AG08396 (cell line): Measurements from ENCODE around the gene C9orf78.
"Not testable (repeated sequence)": the region's sequence is repeated elsewhere in the genome, so short reads cannot be mapped to it uniquely, and the experiment has no call there.

Source experiments
- DNase-seq: peaks from one replicate; pipeline ENCODE4 v3.0.0; 2012; ENCODE audit warnings: low spot score, mixed read lengths

Gene C9orf78

DNA sequence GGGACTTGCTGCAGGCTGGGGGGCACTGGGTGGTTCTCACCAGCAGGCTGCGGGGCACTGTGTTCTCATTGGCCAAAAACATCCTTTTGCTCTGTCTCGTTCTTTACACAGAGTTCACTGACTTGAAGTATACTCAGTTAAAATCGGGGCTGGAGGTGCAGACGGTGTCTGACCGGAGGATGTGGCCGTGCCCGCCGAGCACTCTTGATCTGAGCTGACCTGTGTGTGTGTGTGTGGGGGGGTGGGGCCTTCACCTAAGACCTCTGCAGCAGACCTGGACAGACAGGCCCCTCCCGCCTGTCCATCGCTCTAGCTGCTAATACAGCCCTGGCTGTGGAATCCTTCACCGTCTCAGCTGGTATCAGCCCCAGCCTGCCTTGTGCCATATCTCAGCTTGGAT, 25.0 kb downstream of the C9orf78 start:
- no peak for DNase-seq

DNA sequence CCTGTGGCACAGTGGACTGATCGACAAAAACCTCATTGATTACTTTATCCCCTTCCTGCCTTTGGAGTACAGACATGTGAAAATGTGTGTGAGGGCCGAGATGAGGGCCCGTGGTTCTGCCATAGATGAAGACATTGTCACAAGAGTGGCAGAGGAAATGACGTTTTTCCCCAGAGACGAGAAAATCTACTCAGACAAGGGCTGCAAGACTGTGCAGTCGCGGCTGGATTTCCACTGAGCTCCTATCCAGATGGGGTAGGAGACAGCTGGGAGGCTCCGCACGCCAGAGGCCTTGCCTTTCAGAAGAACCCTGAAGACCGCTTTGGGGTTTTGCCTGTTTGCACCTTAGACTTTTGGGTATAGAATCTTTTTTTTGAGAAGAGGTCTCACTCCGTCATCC, 25.7 kb downstream of the C9orf78 start:
- no peak for DNase-seq

DNA sequence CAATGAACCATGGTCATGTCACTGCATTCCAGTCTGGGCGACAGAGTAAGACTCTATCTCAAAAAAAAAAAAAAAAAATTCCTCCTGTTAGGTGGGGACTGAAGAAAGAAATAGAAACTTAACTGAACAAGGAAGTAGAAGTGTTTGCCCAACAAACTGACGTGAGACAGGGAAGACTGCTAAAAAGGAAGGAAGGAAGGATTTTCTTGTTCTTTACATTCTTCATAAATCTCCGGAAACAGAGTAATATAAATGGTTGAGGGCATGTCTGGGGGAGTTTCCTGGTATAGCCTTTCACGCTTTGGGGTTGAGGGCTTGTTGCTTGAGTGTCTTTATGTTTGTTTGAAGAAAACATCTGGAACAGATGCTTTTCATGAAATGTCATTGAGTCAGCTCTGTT, 29.0 kb downstream of the C9orf78 start:
- no peak for DNase-seq

DNA sequence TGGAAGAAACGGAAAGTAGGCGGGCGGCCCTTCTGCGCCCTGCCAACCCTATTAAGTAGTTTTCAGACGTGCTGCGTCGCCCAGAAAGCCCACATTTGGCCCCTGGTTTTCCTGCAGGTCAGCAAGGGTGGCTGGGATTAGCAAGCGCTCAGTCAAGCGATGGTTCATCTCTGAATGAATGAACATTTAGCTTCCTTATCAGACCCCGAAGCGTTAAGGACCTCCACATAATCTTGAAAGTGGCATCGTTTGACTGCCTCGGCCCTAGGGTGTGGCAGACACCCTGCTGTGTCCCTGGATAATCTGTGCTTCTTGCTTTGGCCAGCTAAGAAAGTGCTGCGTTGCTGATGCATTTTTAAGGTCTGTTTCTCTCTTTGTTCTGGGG, 31.4 kb downstream of the C9orf78 start:
- DNase-seq, result no peak

DNA sequence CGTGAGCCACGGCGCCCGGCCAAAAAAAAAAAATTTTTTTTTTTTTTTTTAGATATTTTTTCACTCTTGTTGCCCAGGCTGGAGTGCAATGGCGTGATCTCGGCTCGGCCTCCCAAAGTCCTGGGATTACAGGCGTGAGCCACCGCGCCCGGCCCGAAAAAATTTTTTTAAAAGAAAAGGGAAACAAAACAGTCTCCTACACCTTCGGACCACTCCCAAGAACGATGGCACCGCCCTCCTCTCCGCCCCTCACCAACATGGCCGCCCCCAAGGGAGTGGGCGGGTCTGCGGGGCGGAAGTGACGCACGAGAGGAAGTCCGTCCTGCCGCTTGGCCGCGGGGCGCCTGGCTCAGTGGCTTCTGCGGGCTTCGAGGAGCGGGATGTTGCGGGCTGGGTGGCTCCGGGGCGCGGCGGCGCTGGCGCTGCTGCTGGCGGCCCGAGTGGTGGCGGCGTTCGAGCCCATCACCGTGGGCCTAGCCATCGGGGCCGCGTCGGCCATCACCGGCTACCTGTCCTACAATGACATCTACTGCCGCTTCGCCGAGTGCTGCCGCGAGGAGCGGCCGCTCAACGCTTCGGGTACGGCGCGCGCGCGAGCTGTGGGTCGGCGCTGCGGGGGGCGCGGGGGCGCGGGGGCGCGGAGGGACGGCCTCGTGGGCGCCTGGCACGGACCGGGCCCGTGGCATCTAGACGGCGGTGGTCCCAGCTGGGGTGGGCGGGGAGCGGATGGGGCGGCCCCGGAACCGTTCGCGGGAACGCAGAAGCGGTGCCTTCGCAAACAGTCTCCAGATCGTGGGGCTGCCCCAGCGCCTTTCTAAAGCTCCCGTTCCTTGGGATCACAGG, 32.0 kb downstream of the C9orf78 start, which contains the start of gene TOR1B:
Gene TOR1B (plus strand): TSS at position 352 of the 843 bp plus-strand sequence. CDS start 29 bp downstream, at position 381.
- DNase-seq, result peak; percentile 93

DNA sequence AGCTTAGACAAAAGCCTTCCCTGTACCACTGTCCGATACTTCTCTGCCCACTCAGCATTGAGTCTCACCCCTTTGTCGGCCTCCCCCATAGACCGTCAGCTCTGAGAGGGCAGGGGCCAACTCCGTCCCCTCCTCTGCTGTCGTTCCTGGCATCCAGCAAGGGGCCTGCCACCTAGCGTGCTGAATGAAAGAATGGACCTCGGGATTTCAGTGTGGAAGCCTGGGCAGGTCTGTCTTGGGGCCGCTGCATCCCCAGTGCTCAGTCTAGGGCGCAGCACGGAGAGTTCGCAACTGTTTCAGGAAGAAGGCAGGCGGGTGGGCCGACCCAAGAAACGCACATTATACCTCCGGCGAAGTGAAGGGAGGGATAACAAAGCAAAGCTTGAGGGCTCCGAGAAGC, 33.6 kb downstream of the C9orf78 start:
- no peak for DNase-seq

DNA sequence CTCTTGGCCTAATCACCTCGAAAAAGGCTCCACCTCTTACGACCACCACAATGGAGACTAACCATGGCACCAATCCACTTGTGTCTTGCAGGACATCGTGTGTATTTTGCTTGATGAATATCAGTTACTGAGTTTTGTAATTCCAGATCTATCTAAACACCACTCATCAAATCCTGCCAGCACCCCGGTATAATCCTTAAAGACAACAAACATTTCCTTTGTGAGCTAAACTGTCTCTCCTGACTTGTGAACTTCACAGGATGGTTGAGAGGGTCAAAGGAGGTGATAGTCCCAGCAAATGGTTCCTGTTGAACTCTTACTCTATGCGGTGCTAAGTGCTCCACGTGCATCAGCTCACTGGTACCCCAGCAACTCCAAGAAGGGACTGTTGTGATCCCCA, 36.1 kb downstream of the C9orf78 start:
- DNase-seq, result no peak

DNA sequence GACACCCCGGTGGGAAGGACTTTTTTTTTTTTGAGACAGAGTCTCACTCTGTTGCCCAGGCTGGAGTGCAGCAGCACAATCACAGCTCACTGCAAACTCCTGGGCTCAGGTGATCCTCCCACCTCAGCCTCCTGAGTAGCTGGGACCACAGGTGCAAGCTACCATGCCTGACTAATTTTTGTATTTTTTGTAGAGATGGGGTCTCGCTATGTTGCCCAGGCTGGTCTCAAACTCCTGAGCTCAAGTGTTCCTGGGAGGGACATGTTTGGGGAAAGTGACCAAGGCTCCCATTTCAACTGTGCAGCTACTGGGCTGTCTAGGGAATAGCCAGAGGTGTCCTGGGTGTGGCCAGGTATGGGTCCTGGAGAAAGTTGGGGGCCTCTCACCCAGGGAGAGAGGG, 39.0 kb downstream of the C9orf78 start:
- DNase-seq, result not testable (repeated sequence)

DNA sequence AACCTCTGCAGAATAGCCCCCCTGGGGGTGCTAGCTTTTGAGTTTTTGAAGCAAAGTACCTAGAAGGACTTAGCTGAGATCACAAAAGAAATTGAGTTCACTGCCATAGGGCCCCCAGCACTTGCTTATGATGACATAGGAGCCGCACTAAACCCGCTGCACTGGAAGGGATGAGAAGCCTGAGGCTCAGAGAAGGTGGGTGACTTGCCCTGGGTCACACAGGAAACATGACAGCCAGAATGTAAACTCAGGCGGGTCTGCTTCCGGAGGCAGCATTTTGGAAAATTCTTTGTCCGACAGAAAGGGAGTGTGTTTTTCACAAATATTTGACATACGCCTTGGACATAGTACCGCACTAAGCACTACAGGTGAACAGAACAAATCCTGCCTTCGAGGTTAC, 40.5 kb downstream of the C9orf78 start:
- DNase-seq, result no peak

DNA sequence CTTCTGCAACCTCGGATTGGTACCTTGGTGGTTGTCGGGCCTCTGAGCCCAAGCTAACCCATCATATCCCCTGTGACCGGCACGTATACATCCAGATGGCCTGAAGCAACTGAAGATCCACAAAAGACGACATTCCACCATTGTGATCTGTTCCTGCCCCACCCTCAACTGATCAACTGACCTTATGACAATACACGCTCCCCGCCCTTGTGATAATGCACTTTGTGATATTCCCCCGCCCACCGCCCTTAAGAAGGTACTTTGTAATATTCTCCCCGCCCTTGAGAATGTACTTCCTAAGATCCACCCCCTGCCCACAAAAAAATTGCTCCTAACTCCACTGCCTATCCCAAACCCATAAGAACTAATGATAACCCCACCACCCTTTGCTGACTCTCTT, 48.6 kb downstream of the C9orf78 start:
- DNase-seq, result no peak

DNA sequence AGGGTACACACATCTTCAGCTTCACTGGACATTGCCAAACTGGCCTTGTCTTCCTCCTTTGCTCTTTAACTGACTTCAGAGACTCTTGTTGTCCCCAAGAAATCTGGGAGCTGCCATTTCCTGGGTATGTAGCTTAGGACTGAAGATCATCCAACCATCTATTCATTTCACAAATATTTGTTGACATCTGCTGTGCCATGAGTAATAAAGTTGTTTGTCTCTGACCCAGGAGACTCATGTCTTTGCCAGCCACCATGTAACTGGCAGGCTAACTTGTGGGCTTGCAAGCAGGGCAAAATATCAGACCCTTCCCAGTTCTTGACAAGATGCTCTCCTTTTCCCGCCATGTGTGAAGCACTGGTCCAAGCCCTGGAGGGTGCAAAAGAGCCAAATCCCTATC, 49.2 kb downstream of the C9orf78 start:
- DNase-seq, result no peak

DNA sequence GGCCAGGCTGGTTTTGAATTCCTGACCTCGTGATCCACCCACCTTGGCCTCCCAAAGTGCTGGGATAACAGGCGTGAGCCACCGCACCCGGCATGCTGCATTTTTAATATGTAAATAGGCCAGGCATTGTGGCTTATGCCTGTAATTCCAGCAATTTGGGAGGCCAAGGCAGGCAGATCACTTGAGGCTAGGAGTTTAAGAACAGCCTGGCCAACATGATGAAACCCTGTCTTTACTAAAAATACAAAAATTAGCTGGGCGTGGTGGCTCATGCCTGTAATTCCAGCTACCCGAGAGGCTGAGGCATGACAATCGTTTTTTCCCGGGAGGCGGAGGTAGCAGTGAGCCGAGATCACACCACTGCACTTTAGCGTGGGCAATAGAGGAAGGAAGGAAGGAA, 50.1 kb downstream of the C9orf78 start:
- not testable (repeated sequence) for DNase-seq

DNA sequence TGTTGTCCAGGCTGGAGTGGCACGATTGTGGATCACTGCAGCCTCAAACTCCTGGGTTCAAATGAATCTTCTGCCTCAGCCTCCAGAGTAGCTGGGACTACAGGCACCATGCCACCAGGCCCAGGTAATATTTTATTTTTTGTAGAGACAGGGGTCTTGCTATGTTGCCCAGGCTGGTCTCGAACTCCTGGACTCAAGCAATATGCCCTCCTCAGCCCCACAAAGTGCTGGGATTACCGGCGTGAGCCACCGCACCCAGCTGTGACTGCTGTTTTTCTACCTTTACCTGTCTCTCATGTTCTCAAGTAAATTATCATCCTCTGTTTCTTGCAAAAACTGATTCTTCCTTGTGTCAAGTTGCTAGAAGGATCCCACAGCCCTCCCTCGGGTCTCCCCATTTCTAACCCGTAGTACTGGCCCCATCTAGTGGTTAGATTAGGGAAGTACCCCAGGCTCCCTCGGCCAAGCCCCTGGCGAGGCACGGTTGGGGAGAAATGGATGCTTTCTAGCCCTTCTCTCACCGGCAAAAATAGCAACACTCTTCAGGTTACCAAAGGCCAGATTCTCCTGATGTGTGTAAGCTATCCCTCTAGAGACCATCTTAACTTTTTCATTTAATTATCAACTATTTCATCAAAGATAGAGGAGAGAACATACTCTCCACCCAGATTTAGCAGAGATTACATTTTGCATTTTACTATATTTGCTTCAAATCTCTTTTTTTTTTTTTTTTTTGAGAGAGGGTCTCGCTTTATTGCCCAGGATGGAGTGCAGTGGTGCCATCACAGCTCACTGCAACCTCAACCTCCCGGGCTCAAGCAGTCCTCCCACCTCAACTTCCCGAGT, 51.3 kb downstream of the C9orf78 start:
- peak; percentile 83 for DNase-seq

DNA sequence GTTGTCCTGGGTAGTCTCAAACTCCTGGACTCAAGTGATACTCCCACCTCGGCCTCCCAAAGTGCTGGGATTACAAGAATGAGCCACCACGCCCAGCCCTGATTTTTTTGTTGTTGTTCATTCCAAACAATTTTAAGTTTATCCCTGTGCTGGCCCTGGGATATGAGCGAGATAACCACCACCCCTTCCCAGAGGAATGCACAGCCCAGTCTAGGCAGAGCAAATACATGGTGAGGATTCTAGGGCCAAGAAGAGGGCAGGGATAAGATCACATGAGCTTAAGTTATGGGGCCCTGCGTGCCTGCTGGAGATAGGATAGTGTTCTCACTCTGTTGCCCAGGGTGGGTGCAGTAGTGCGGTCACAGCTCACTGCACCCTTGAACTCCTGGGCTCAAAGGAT, 53.1 kb downstream of the C9orf78 start:
- DNase-seq, result no peak

DNA sequence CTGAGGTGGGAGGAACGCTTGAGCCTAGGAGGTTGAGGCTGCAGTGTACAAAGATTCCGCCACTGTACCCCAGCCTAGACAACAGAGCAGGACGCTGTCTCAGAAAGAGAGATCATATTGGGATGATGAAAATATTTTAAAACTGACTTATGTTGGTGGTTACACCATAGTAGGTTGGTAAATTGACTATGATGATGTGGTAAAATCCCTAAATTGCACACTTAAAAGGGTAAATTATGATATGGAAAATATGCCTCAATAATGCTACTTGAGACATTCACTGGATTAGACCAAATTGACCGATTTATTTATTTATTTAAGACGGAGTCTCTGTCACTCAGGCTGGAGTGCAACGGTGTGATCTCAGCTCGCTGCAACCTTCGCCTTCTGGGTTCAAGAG, 53.9 kb downstream of the C9orf78 start:
- DNase-seq, result no peak

DNA sequence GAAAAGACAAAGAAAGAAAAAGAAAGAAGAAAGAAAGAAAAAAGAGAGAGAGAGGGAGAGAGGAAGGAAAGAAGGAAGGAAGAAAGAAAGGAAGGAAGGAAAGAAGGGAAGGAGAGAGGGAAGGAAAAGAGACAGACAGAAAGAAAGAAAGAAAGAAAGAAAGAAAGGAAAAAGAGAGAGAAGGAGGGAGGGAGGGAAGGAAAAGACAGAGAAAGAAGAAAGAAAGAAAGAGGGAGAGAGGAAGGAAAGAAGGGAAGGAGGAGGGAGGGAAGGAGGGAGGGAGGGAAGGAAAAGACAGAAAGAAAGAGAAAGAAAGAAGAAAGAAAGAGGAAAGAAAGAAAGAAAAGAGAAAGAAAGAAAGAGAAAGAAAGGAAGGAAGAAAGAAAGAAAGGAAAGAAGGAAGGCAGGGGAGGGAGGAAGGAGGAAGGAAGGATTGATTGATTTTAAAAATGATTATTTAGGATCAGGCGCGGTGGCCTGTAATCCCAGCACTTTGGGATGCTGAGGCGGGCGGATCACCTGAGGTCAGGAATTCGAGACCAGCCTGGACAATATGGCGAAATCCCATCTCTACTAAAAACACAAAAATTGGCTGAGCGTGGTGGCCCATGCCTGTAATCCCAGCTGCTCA, 55.4 kb downstream of the C9orf78 start:
- DNase-seq, result no peak

DNA sequence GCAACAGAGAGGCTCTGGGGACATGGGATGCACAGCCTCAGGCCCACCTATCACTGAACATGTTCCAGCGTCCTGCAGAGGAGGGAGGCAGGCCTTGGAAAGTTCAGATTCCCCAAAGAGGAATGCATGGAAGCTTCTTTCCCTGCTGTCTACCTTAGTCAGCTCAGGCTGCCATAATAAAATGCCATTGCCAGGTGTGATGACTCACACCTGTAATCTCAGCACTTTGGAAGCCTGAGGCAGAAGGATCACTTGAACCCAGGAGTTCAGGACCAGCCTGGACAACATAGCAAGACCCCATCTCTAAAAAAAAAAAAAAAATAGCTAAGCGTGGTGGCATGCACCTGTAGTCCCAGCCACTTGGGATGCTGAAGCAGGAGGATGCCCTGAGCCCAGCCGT, 56.6 kb downstream of the C9orf78 start:
- DNase-seq, result no peak

DNA sequence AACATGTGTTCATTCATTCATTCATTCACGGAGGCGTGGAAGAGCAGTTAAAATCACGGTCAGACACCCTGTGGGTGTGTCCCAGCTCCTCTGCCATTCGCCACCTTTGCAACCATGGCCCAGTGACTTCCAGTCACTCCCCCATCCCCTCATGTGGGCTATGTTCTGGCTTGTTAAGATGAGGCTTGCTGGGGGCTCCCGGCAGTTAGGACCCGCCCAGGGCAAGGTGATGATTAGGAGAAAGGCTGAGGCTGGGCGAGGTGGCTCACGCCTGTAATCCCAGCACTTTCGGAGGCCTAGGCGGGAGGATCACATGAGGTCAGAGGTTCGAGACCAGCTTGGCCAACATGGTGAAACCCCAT, 57.3 kb downstream of the C9orf78 start:
- DNase-seq, result no peak
